ENCODE data around the gene CNTNAP5. TPM values are rescaled to one million over a fixed set of nuclear protein-coding genes. Genes with fewer than 3 reads are reported as not detected.

CNTNAP5 gene
- total and polyA plus RNA-seq, 2 donors (not counting 3 experiments of a cell fraction or from before 2014, with no cell fraction given) = not detected

- no peaks in the 10 kb centered on the region for H3K36me3 ChIP-seq (ENCODE audit: control insufficient read depth in 2 of 2, extremely low read depth in 1 of 2, insufficient read depth in 2 of 2, low read length in 2 of 2)
- no peak for TF ChIP-seq EZH2 (IDR thresholded peaks at IDR 0.05; ENCODE audit: borderline replicate concordance, low read depth, low read length, severe bottlenecking)
- TF ChIP-seq MYC (IDR thresholded peaks at IDR 0.05; ENCODE audit: low read depth, low read length) = no peak
- TF ChIP-seq POLR2AphosphoS5 (IDR thresholded peaks at IDR 0.05; ENCODE audit: insufficient read depth, low read depth, low read length) = no peak
- TF ChIP-seq MAX (IDR thresholded peaks at IDR 0.05; ENCODE audit: insufficient read depth, insufficient read length) = no peak
- no peak for TF ChIP-seq FOS (IDR thresholded peaks at IDR 0.05; ENCODE audit: borderline replicate concordance, insufficient read depth, low read length)
- no peak for TF ChIP-seq CTCF (IDR thresholded peaks at IDR 0.05; ENCODE audit: extremely low read depth in 1 of 2, insufficient read depth in 1 of 2, low read depth in 1 of 2, low read length in 2 of 2)
- no peak for TF ChIP-seq POLR2A (IDR thresholded peaks at IDR 0.05; ENCODE audit: low read depth, low read length)
- TF ChIP-seq GATA2 (IDR thresholded peaks at IDR 0.05; ENCODE audit: insufficient read depth, insufficient read length, low read depth, low read length) = no peak
- ChIA-PET POLR2A (no interaction called here), CTCF (no interaction called here)
- H3K9me1 ChIP-seq (replicated peaks; ENCODE audit: control insufficient read depth, extremely low read depth, insufficient read depth, low read length) = no peaks in the 10 kb centered on the region
- H3K27ac ChIP-seq (ENCODE audit: insufficient read depth, low read depth, low read length) = no peak overlapping the region
- H3K4me2 ChIP-seq (ENCODE audit: insufficient read depth, low read length) = no peak overlapping the region
- H3K27me3 ChIP-seq (ENCODE audit: control insufficient read depth in 2 of 2, insufficient read depth in 2 of 2, low read length in 2 of 2) = no peaks in the 10 kb centered on the region
- H2AFZ ChIP-seq (ENCODE audit: low read depth, low read length) = no peak overlapping the region
- peaks cover 9% of the 10 kb centered on the region for H3K9me3 ChIP-seq (replicated peaks; ENCODE audit: control insufficient read depth, insufficient read depth, low read length)
- no peak for DNase-seq (ENCODE audit: low read depth, low spot score)
- H3K79me2 ChIP-seq (ENCODE audit: control insufficient read depth, insufficient read depth, low read length) = no peaks in the 10 kb centered on the region
- H3K4me1 ChIP-seq (ENCODE audit: control insufficient read depth, extremely low read depth, insufficient read depth, low read length) = no peaks in the 10 kb centered on the region
- no peak overlapping the region for H3K4me3 ChIP-seq (replicated peaks in 1 of 3; ENCODE audit: insufficient read depth in 1 of 3, low read depth in 1 of 3, low read length in 3 of 3)
- H3K9ac ChIP-seq (replicated peaks; ENCODE audit: extremely low read depth, insufficient read depth, low read length) = no peak overlapping the region
- dilution Hi-C loops (cut with MboI; ENCODE audit: extremely low pct_ligation_motif_present, low sequenced_read_pairs) (no loop called here), intact Hi-C loops (cut with micrococcal nuclease) (no loop called here)
- no peak for FAIRE-seq
- H4K20me1 ChIP-seq (replicated peaks; ENCODE audit: control insufficient read depth, extremely low read depth, insufficient read depth, low read length) = no peaks in the 10 kb centered on the region
- BruUV-seq (replicated peaks) = no TSS peak
Measured at GRCh38 chr2:124797049-124797448, 772.0 kb downstream of the CNTNAP5 start.

All from endothelial cell of umbilical vein (primary cell).